ENCODE measurements around the gene TMEM120A. TPM values are rescaled to one million over a fixed set of nuclear protein-coding genes. Genes with fewer than 3 reads are reported as not detected.

TMEM120A gene
- polyA plus RNA-seq, 1 of the 3 experiments (the other 2 are of a cell fraction) = 59.8 TPM

DNA sequence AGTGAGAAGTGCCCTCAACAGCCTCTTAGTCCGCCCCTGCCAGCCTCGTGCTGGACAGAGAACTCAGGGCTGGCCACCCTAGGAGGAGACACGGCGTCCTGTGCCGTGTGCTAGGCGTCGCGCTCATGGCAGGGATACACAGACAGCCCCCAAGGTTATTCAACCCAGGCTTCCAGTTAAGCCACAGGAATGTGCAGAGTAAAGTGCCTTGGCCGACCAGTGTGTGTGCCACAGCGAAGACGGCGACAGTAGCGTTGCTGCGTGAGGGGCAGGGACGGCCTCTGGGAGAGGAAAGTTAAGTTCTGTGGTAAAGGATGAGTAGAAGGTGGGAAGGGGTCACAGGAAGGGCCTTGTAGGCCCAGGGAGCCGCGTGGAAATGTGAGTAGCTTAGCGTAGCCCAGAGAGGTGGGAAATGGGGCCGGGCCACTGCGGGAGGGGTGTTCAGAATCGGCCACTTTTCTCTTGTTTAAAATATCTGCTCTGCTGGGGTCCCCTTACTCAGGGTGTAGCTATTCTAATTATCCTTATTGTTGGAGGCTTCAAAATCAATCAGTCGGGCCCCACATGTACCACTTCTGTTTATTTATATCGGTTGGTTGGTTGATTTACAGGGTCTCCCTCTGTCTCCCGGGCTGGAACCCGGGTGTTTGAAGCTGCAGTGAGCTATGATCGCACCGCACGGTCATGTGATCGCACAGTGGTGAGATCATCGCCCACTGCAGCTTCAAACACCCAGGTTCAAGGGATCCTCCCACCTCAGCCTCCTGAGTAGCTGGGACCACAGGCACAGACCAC lies 24.5 kb downstream of the TMEM120A start:
- no peaks in the 10 kb centered on the region for H3K27me3 ChIP-seq (ENCODE audit: insufficient read depth)
- H3K4me2 ChIP-seq = no peak overlapping the region
- no peak overlapping the region for H3K27ac ChIP-seq (ENCODE audit: low read depth in 2 of 2, low read length in 1 of 2)
- H3K4me1 ChIP-seq (ENCODE audit: control insufficient read depth in 1 of 2, insufficient read depth in 2 of 2, low read depth in 1 of 2, low read length in 1 of 2) = peaks cover 0 to 40% of the 10 kb centered on the region in 2 experiments; a peak in 1 of 4 replicates
- H3K9me3 ChIP-seq = no peaks in the 10 kb centered on the region
- H2AFZ ChIP-seq (ENCODE audit: low read depth) = no peak overlapping the region
- H3K4me3 ChIP-seq (ENCODE audit: low read depth in 2 of 2, low read length in 1 of 2) = no peak overlapping the region
- no peaks in the 10 kb centered on the region for H3F3A ChIP-seq (replicated peaks; ENCODE audit: insufficient read depth)
- H4K20me1 ChIP-seq (ENCODE audit: insufficient read depth) = no peaks in the 10 kb centered on the region
- CTCF ChIA-PET = interaction anchor here (1.0 to 1.3 kb wide), 2 partner anchors 9 to 50 kb away, joined by 3 to 4 read pairs; no protein-coding TSS in a partner anchor
- 96% methylated on average over 30 of the region's 30 CpGs for WGBS (ENCODE audit: low lambda C conversion rate)
- H3K9ac ChIP-seq = no peak overlapping the region
- TF ChIP-seq, protein P1, sequence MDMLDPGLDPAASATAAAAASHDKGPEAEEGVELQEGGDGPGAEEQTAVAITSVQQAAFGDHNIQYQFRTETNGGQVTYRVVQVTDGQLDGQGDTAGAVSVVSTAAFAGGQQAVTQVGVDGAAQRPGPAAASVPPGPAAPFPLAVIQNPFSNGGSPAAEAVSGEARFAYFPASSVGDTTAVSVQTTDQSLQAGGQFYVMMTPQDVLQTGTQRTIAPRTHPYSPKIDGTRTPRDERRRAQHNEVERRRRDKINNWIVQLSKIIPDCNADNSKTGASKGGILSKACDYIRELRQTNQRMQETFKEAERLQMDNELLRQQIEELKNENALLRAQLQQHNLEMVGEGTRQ (IDR thresholded peaks at IDR 0.05; ENCODE audit: borderline replicate concordance, low read depth, low read length) = no peak
- TF ChIP-seq FOSL2 (IDR thresholded peaks at IDR 0.05; ENCODE audit: borderline replicate concordance, low read depth) = no peak
- TF ChIP-seq GABPA (IDR thresholded peaks at IDR 0.05; ENCODE audit: low read depth) = no peak
- TF ChIP-seq GATA2 (CRISPR knock-in tag; IDR thresholded peaks at IDR 0.05) = no peak
- no peak for TF ChIP-seq FOXJ3 (CRISPR knock-in tag; IDR thresholded peaks at IDR 0.05)
- TF ChIP-seq CHD2 (IDR thresholded peaks at IDR 0.05; ENCODE audit: low read length, partially characterized antibody) = no peak
- no peak for TF ChIP-seq RCOR1 (IDR thresholded peaks at IDR 0.05; ENCODE audit: low read length)
- no peak for TF ChIP-seq RFX5 (IDR thresholded peaks at IDR 0.05; ENCODE audit: low read length)
- no peak for TF ChIP-seq RAD21 (IDR thresholded peaks at IDR 0.05; ENCODE audit: low read length)
- TF ChIP-seq MXI1 (IDR thresholded peaks at IDR 0.05; ENCODE audit: low read depth, low read length) = no peak
- no peaks in the 10 kb centered on the region for H3K79me2 ChIP-seq (ENCODE audit: insufficient read depth)
- no peaks in the 10 kb centered on the region for H3K9me2 ChIP-seq
- no peak for DNase-seq
- POLR2A ChIA-PET = no interaction called here
- peaks cover 3% of the 10 kb centered on the region in 2 experiments for H3K36me3 ChIP-seq (replicated peaks in 1 of 2; ENCODE audit: control insufficient read depth in 1 of 2, insufficient read depth in 2 of 2, low read length in 1 of 2)

DNA sequence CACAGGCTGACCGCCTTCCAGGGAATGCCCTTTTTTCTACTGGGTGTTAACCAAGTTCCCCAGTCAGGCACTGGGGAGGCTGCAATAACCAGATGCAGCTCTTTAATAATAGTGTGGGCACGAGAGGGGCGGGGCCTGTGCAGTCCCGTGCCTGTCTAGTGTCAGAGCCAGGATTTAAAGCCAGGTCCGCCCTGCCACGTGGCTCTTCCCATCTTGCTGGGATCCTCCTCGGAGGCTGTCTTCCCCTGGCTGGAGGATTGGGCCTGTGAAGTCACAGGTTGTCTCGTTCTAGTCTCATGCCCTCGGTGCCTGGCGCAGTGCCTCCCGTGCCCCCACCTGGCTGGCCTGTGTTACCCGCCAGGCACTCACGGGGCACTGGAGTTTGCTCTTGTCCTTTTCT lies 25.2 kb downstream of the TMEM120A start:
- WGBS (ENCODE audit: low lambda C conversion rate) = 89% methylated on average over 11 of the region's 13 CpGs
- Histone ChIP-seq H3K9me2 (no peaks in the 10 kb centered on the region), H3K27me3 (ENCODE audit: insufficient read depth) (no peaks in the 10 kb centered on the region), H3K36me3 (replicated peaks in 1 of 2; ENCODE audit: control insufficient read depth in 1 of 2, insufficient read depth in 2 of 2, low read length in 1 of 2) (peaks cover 3% of the 10 kb centered on the region in 2 experiments), H3K79me2 (ENCODE audit: insufficient read depth) (no peaks in the 10 kb centered on the region), H2AFZ (ENCODE audit: low read depth) (no peak overlapping the region), H3K27ac (ENCODE audit: low read depth in 2 of 2, low read length in 1 of 2) (no peak overlapping the region), H3K4me2 (no peak overlapping the region), H3K4me1 (ENCODE audit: control insufficient read depth in 1 of 2, insufficient read depth in 2 of 2, low read depth in 1 of 2, low read length in 1 of 2) (peaks cover 0 to 40% of the 10 kb centered on the region in 2 experiments; a peak in 1 of 4 replicates), H3K9ac (no peak overlapping the region), H3K9me3 (no peaks in the 10 kb centered on the region), H3K4me3 (ENCODE audit: low read depth in 2 of 2, low read length in 1 of 2) (no peak overlapping the region), H4K20me1 (ENCODE audit: insufficient read depth) (no peaks in the 10 kb centered on the region), H3F3A (replicated peaks; ENCODE audit: insufficient read depth) (no peaks in the 10 kb centered on the region)
- DNase-seq = peak; percentile 47
- CTCF ChIA-PET = interaction anchor here (1.0 to 1.3 kb wide), 2 partner anchors 8 to 51 kb away, joined by 3 to 4 read pairs; no protein-coding TSS in a partner anchor
- TF ChIP-seq, protein P2, sequence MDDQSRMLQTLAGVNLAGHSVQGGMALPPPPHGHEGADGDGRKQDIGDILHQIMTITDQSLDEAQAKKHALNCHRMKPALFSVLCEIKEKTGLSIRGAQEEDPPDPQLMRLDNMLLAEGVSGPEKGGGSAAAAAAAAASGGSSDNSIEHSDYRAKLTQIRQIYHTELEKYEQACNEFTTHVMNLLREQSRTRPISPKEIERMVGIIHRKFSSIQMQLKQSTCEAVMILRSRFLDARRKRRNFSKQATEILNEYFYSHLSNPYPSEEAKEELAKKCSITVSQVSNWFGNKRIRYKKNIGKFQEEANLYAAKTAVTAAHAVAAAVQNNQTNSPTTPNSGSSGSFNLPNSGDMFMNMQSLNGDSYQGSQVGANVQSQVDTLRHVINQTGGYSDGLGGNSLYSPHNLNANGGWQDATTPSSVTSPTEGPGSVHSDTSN (IDR thresholded peaks at IDR 0.05) = no peak
- TF ChIP-seq RXRA (IDR thresholded peaks at IDR 0.05; ENCODE audit: borderline replicate concordance, low read depth) (no peak), JUND (IDR thresholded peaks at IDR 0.05) (no peak), POLR2AphosphoS5 (IDR thresholded peaks at IDR 0.05; ENCODE audit: low read depth, low read length) (no peak), RFX5 (IDR thresholded peaks at IDR 0.05; ENCODE audit: low read length) (no peak), ELF1 (IDR thresholded peaks at IDR 0.05) (no peak), RAD21 (IDR thresholded peaks at IDR 0.05; ENCODE audit: low read length) (no peak), NRF1 (IDR thresholded peaks at IDR 0.05; ENCODE audit: low read depth, low read length) (no peak), CHD2 (IDR thresholded peaks at IDR 0.05; ENCODE audit: low read length, partially characterized antibody) (no peak), FOXM1 (IDR thresholded peaks at IDR 0.05; ENCODE audit: low read depth) (no peak), NFIC (IDR thresholded peaks at IDR 0.05; ENCODE audit: borderline replicate concordance) (no peak)
- TF ChIP-seq, protein P3, sequence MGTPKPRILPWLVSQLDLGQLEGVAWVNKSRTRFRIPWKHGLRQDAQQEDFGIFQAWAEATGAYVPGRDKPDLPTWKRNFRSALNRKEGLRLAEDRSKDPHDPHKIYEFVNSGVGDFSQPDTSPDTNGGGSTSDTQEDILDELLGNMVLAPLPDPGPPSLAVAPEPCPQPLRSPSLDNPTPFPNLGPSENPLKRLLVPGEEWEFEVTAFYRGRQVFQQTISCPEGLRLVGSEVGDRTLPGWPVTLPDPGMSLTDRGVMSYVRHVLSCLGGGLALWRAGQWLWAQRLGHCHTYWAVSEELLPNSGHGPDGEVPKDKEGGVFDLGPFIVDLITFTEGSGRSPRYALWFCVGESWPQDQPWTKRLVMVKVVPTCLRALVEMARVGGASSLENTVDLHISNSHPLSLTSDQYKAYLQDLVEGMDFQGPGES (IDR thresholded peaks at IDR 0.05; ENCODE audit: low read depth, low read length) = no peak
- POLR2A ChIA-PET = no interaction called here

All from SK-N-SH (cell line).